ENCODE measurements around the gene MBD1. TPM values are rescaled to one million over a fixed set of nuclear protein-coding genes. Genes with fewer than 3 reads are reported as not detected.

Gene MBD1
- total RNA-seq, 1 experiment from 2014 or later: 58.1 TPM

DNA sequence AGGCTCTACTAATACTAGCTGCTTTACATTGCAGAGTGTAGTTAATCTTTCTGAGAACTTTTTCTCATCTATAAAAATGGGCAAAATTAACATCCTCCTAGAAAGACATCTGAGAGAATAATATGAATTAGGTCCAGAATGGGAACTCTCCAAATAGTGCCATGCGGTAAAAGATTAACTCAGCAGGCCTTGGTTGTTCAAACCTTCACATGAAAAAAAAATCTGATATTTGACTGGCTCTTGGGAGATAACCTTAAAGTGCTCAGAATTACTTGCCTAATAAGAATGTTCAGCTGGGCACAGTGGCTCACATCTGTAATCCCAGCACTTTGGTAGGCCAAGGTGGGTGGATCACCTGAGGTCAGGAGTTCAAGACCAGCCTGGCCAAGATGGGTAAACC is 11.7 kb upstream of the MBD1 start:
- no peaks in the 10 kb centered on the region for H3K9me3 ChIP-seq (ENCODE audit: control insufficient read depth, low read depth, low read length)
- no peak overlapping the region for H3K23ac ChIP-seq (ENCODE audit: insufficient read length, low read depth, low read length)
- no peak overlapping the region for H4K91ac ChIP-seq (ENCODE audit: insufficient read length, low read depth, low read length)
- no peak for DNase-seq
- no peak overlapping the region for H2AK5ac ChIP-seq (ENCODE audit: insufficient read length, low read length)
- no peaks in the 10 kb centered on the region for H3K27me3 ChIP-seq (ENCODE audit: insufficient read depth, low read length)
- H3K79me2 ChIP-seq (ENCODE audit: insufficient read depth, low read length): no peaks in the 10 kb centered on the region
- no peak overlapping the region for H4K8ac ChIP-seq (replicated peaks; ENCODE audit: insufficient read length, low read depth, low read length)
- no peak overlapping the region for H2BK15ac ChIP-seq (ENCODE audit: low read depth, low read length)
- no peak overlapping the region for H2AFZ ChIP-seq (ENCODE audit: low read length)
- H2BK20ac ChIP-seq (ENCODE audit: low read depth, low read length, poor library complexity, severe bottlenecking): no peak overlapping the region
- H3K4me2 ChIP-seq (ENCODE audit: insufficient read depth, insufficient read length, low read length): no peak overlapping the region
- H4K5ac ChIP-seq (ENCODE audit: insufficient read length, low read depth, low read length): no peak overlapping the region
- H3K18ac ChIP-seq (ENCODE audit: insufficient read length, low read depth, low read length): no peak overlapping the region
- Mint-ChIP-seq H3K4me3 (no peak overlapping the region), H3K9me3 (no peaks in the 10 kb centered on the region; a peak in 1 of 5 replicates), H3K27me3 (ENCODE audit: low read depth) (peaks cover 26% of the 10 kb centered on the region), H3K4me1 (peaks cover under 1 to 6% of the 10 kb centered on the region in 2 experiments; a peak in 1 of 4 replicates), H3K27ac (no peak overlapping the region), H3K36me3 (ENCODE audit: insufficient read depth in 1 of 3, low read depth in 3 of 3) (no peaks in the 10 kb centered on the region)
- H2BK12ac ChIP-seq (ENCODE audit: insufficient read length, low read depth, low read length): no peak overlapping the region
- no peak overlapping the region for H3T11ph ChIP-seq (ENCODE audit: low read length)
- no peak overlapping the region for H2BK5ac ChIP-seq (ENCODE audit: insufficient read length, low read length)
- H3K56ac ChIP-seq (ENCODE audit: insufficient read length, low read depth, low read length): no peak overlapping the region
- H3K79me1 ChIP-seq (ENCODE audit: insufficient read depth, low read depth, low read length, poor library complexity, severe bottlenecking): no peaks in the 10 kb centered on the region
- no peaks in the 10 kb centered on the region for H3K23me2 ChIP-seq (ENCODE audit: insufficient read length, low read depth, low read length, poor library complexity, severe bottlenecking)
- no peaks in the 10 kb centered on the region for H4K20me1 ChIP-seq (ENCODE audit: control insufficient read depth, insufficient read depth, insufficient read length)
- no peaks in the 10 kb centered on the region for H3K4me1 ChIP-seq (ENCODE audit: insufficient read depth, low read length)
- no peak overlapping the region for H3K4ac ChIP-seq (ENCODE audit: low read depth, low read length)
- H3K9ac ChIP-seq (ENCODE audit: extremely low read depth, insufficient read length, low read length): no peak overlapping the region
- WGBS (ENCODE audit: extremely low coverage, insufficient read length, low lambda C conversion rate): no CpG with 5 or more reads among the region's 1 CpG
- no peak overlapping the region for H3K27ac ChIP-seq (ENCODE audit: insufficient read length, low read depth, low read length)
- no peak for TF ChIP-seq CTCF (conservative IDR thresholded peaks at IDR 0.05)
- H3K14ac ChIP-seq (ENCODE audit: insufficient read depth, low read length): no peak overlapping the region
- no peak overlapping the region for H2BK120ac ChIP-seq (ENCODE audit: low read depth, low read length, poor library complexity, severe bottlenecking)
